Memory B cell (primary cell): ENCODE results near the gene ZNF8.
"Not testable (repeated sequence)": the region's sequence is repeated elsewhere in the genome, so short reads cannot be mapped to it uniquely, and the experiment has no call there.

Source experiments
- ATAC-seq: fragments of 150-1000 bp; cut with Tn5 transposase; 2 replicates; pipeline ENCODE4 v1.10.0; 2021; ENCODE audit warnings: low read depth, mild to moderate bottlenecking, moderate library complexity
- DNase-seq, 2 donors: peaks; one replicate each; pipeline ENCODE4 v3.0.0; 2022; ENCODE audit warnings: low spot score in 2 of 2
- H3K27ac Mint-ChIP-seq: one replicate; pipeline ENCODE4 v1.8.0; 2022; ENCODE audit warnings: mild to moderate bottlenecking, moderate library complexity, mixed read lengths
- H3K27me3 Mint-ChIP-seq: one replicate; pipeline ENCODE4 v1.8.0; 2022; ENCODE audit warnings: mixed read lengths
- H3K36me3 Mint-ChIP-seq: one replicate; pipeline ENCODE4 v1.8.0; 2022; ENCODE audit warnings: mild to moderate bottlenecking, mixed read lengths
- H3K4me1 Mint-ChIP-seq: one replicate; pipeline ENCODE4 v1.8.0; 2022; ENCODE audit warnings: mixed read lengths
- H3K4me3 Mint-ChIP-seq: one replicate; pipeline ENCODE4 v1.8.0; 2022; ENCODE audit warnings: mild to moderate bottlenecking, moderate library complexity, mixed read lengths
- H3K9me3 Mint-ChIP-seq: one replicate; pipeline ENCODE4 v1.8.0; 2022; ENCODE audit warnings: mixed read lengths

The ZNF8 gene

DNA sequence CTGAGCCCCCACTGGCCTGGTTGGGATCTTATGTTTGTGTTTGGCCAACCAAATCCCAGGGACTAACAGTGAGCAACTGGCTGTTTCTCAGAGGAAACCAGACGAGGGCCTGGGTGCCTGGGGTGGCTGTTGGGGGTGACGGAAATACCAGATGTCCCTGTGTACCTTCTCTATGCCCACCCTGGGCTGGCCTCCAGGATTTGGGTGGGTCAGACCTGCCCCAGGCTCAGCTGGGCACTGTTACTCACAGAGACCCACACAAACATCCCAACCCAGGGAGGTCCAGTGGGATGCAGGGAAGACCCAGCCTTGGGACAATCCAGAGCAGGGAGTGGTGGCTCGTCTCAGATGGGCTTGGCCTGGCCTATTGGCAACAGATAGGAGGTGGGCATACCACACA is 56.9 kb downstream of the ZNF8 start:
- DNase-seq (no peak), ATAC-seq (no peak)
- Mint-ChIP-seq H3K4me1 (peaks cover 6% of the 10 kb centered on the region), H3K9me3 (no peaks in the 10 kb centered on the region), H3K27me3 (no peaks in the 10 kb centered on the region), H3K27ac (no peak overlapping the region), H3K4me3 (no peak overlapping the region), H3K36me3 (peaks cover 26% of the 10 kb centered on the region)

DNA sequence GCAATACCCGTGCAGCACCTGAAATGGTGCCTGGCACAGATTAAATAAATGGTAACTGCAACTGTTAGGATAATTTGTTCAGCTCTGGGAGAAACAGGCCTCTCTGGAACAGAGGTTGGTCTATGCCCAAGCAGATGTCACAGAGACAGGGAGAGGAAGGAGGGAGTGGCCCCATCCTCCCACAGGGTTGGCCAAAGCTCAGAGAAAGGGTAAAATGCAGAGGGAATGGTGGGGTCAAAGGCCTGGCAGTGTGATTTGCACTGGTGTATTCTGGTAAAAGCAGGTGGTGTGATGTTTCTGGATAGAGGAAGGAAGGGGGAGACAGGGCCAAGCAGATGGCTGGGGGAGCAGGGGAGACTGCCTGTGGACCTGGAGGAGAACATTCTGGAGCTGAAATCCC is 57.5 kb downstream of the ZNF8 start:
- no peak overlapping the region for H3K27ac Mint-ChIP-seq

DNA sequence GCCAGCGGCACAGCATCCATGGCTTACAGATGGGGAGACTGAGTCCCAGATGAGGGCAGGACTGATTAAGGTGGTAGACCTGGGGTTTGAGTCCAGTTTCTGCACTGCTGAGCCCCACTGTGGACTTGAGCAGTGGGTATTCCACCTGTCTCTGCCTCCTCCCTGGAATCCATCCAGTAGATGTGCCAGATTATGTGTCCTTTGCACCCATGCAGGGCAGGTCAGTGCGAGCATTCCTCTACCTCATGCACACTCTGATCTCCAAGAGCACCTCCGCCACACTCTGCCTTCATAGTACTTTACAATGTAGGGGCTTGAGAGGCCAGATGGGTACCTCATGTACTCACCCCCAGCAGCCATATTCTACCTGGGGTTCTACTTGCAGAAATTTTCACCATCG is 58.1 kb downstream of the ZNF8 start:
- Mint-ChIP-seq H3K4me3 (no peak overlapping the region), H3K36me3 (peaks cover 32% of the 10 kb centered on the region), H3K9me3 (no peaks in the 10 kb centered on the region), H3K4me1 (peaks cover 6% of the 10 kb centered on the region), H3K27ac (no peak overlapping the region), H3K27me3 (no peaks in the 10 kb centered on the region)
- ATAC-seq = no peak
- DNase-seq = no peak

More for the DNA sequence above, 57.5 kb downstream of the ZNF8 start:
- H3K36me3 Mint-ChIP-seq = peaks cover 30% of the 10 kb centered on the region
- no peaks in the 10 kb centered on the region for H3K9me3 Mint-ChIP-seq
- no peak overlapping the region for H3K4me3 Mint-ChIP-seq
- no peak for DNase-seq
- H3K27me3 Mint-ChIP-seq = no peaks in the 10 kb centered on the region
- ATAC-seq = no peak
- H3K4me1 Mint-ChIP-seq = peaks cover 6% of the 10 kb centered on the region

DNA sequence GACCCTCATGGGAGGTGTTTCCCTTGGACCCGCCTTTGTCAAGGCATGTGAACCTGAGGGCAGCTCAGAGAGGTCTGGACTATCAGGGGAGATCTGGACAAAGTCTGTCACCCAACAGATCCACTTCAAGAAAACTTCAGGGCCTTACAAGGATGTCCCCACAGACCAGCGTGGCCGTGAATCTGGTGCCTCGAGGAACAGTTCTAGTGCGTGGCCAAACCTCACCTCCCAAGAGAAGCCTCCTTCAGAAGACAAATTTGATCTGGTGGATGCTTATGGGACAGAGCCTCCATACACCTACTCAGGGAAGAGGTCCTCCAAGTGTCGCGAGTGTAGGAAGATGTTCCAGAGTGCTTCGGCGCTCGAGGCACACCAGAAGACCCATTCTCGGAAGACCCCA is 59.6 kb downstream of the ZNF8 start:
- H3K9me3 Mint-ChIP-seq = no peaks in the 10 kb centered on the region

DNA sequence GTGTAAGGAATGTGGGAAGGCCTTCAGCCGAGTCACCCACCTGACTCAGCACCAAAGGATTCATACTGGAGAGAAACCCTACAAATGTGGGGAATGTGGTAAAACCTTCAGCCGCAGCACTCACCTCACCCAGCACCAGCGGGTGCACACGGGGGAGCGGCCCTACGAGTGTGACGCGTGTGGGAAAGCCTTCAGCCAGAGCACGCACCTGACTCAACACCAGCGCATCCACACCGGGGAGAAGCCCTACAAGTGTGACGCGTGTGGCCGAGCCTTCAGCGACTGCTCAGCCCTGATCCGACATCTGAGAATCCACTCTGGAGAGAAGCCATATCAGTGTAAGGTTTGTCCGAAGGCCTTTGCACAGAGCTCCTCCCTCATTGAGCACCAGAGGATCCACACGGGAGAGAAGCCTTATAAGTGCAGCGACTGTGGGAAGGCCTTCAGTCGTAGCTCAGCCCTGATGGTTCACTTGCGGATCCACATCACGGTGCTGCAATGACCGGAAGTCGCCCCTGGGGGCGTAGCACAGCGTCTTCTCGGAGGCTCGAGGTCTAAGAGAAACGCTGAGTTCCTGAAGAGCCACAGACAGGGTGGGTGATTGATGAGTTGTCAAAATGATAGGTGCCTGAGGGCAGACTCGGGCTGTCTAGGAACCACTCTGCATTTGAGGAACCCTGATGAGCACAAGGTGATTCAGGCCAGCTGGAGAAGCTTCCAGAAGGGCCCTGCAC is 60.2 kb downstream of the ZNF8 start:
- Mint-ChIP-seq H3K27me3 (no peaks in the 10 kb centered on the region), H3K4me3 (no peak overlapping the region), H3K4me1 (peaks cover 6% of the 10 kb centered on the region), H3K36me3 (peaks cover 35% of the 10 kb centered on the region), H3K9me3 (no peaks in the 10 kb centered on the region), H3K27ac (no peak overlapping the region)
- DNase-seq (no peak), ATAC-seq (no peak)

More for the DNA sequence above, 59.6 kb downstream of the ZNF8 start:
- Mint-ChIP-seq H3K36me3 (peaks cover 35% of the 10 kb centered on the region), H3K27me3 (no peaks in the 10 kb centered on the region), H3K4me1 (peaks cover 6% of the 10 kb centered on the region), H3K27ac (no peak overlapping the region), H3K4me3 (no peak overlapping the region)
- DNase-seq = no peak
- no peak for ATAC-seq

DNA sequence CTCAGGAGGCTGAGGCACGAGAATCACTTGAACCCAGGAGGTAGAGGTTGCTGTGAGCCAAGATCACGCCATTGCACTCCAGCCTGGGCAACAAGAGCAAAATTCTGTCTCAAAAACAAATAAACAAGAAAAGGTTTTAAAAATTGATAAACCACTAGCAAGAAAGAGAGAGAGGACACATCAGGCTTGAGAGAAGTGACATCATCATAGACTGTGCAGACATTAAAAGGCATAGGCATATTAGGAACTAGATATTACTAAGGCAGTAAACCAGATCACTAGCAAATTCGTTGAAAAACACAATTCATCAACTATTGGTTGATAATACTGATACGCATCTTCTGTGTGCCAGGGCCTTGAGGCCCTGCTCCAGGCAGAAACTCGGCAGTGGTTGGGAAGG is 66.8 kb downstream of the ZNF8 start:
- ATAC-seq (no peak), DNase-seq (no peak)
- H3K36me3 Mint-ChIP-seq = peaks cover 14% of the 10 kb centered on the region
- no peaks in the 10 kb centered on the region for H3K27me3 Mint-ChIP-seq
- H3K4me1 Mint-ChIP-seq = peaks cover 11% of the 10 kb centered on the region
- H3K4me3 Mint-ChIP-seq = peak overlapping the region; percentile 98
- H3K9me3 Mint-ChIP-seq = peaks cover 2% of the 10 kb centered on the region
- H3K27ac Mint-ChIP-seq = no peak overlapping the region

DNA sequence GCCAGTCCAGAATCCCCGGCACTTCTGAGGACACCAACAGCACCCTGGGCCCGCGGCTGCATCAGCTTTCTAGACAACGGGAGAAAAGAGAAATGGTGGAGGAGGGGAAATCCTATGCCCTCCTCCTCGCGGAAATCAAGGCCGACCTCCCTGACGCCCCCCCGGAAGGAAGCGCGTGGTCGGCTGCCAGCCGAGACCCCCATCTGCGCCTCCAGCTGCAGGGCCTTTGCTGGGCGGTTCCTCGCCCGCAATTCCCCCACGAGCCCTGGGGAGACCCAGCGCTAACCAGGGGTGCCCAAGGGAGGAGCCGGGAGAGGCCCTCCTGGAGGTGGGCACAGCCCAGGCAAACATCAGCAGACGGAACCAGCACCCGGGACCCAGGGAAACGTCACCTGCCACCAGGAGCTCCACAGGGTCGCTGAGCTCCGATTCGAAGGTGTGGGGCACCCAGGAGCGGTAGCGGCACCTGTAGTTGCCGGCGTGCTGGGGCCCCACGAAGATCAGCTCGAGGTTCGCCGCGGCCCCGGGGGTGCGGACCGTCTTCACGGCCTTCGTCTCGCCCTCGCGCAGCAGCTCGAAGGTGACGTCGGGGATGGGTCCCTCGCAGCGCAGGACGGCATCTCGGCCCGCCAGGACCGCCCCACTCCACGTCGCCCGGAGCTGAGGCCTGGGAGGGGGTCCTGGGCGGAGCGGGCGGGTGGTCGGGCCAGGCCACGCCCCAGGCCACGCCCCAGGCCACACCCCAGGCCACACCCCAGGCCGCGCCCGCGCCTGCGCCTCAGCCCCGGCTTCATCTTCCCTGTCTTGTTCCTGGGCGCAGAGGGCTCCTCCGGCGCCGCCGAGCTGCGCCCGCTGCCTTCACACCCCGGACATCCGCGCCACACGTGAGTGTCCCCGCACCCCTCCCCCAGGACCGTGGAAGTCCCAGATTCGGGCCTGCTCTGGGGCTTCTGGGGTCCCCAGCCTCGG is 68.5 kb downstream of the ZNF8 start:
- Mint-ChIP-seq H3K27ac (peak overlapping the region; percentile 81), H3K4me3 (peak overlapping the region; percentile 98), H3K4me1 (peaks cover 13% of the 10 kb centered on the region), H3K9me3 (peaks cover 2% of the 10 kb centered on the region), H3K27me3 (no peaks in the 10 kb centered on the region), H3K36me3 (peaks cover 11% of the 10 kb centered on the region)
- ATAC-seq (peak; percentile 89), DNase-seq (peak; percentile 57 to 78)

DNA sequence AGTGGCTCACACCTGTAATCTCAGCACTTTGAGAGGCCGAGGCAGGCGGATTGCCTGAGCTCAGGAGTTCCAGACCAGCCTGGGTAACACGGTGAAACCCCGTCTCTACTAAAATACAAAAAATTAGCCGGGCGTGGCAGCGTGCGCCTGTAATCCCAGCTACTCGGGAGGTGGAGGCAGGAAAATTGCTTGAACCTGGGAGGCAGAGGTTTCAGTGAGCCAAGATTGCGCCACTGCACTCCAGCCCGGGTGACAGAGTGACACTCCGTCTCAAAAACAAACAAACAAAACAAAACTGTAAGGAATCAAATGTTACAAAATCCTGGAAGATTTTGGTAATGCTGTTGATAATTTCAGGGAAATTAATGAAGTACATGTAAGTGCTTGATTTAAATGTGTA is 69.3 kb downstream of the ZNF8 start:
- peak; percentile 6 for ATAC-seq
- peak overlapping the region; percentile 81 for H3K27ac Mint-ChIP-seq
- H3K36me3 Mint-ChIP-seq = peaks cover 12% of the 10 kb centered on the region
- H3K4me3 Mint-ChIP-seq = peak overlapping the region; percentile 98
- peaks cover 13% of the 10 kb centered on the region for H3K4me1 Mint-ChIP-seq
- not testable (repeated sequence) for H3K9me3 Mint-ChIP-seq, DNase-seq, H3K27me3 Mint-ChIP-seq

DNA sequence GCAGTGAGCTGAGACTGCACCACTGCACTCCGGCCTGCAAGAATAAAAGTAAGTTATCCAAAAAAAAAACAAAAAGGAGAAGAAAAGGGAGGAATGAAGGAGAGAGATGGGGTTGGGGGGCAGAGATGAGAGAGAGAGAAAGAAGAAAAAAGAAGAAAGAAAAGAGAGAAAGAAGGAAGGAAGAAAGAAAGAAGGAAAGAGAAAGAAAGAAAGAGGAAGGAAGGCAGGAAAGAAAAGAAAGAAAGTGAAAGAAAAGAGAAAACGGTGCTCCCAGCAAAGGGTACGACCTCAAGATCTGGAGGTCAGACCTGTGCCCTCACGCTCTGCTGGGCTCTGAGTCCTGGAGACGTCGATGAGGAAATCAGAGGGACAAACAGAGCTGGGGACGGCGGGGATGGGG is 70.8 kb downstream of the ZNF8 start:
- Mint-ChIP-seq H3K4me3 (peak overlapping the region; percentile 82), H3K27me3 (no peaks in the 10 kb centered on the region), H3K36me3 (peaks cover 12% of the 10 kb centered on the region), H3K27ac (peak overlapping the region; percentile 74), H3K9me3 (peaks cover 2% of the 10 kb centered on the region), H3K4me1 (peaks cover 13% of the 10 kb centered on the region)
- DNase-seq = no peak
- ATAC-seq = no peak

DNA sequence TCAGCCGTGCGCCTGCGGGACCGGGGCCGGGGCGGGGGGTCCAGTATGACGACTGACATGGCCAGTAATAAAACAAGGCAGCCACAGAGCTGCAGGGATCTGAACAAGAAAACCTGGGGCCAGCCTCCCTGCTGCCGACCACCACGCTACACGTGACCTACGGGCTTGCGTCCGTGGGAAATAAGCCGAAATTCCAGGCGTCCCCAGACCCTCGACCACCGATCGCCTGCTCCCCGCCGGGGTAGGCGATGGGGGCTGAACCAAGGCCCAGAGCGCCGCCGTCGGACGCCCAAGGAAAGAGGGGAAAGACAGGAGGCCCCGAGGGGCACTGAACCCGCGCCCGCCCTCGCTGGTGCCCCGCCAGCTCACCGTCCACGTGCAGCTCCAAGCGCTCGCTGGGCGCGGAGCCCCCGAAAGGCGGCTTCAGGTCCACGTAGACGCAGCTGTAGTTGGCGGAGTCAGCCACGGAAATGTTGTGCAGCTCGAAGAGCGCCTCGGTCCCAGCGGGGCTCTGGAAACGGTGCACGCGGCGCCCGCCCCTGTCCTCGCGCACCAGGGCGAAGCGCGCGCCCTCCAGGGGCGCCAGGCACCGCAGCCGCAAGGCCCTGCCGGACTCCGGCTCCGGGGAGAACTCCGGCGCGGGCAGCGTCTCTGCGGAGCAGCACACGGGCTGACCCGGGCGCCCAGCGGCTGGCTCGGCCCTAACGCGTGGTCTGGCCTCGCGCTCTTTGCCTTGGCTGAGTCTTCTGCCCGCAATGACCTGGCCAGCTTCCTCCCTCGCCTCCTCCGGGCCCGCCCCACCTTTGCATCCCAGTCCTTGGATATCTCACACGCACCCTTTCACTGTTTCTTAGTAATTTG is 71.5 kb downstream of the ZNF8 start:
- Mint-ChIP-seq H3K36me3 (peaks cover 12% of the 10 kb centered on the region), H3K9me3 (peaks cover 2% of the 10 kb centered on the region), H3K4me1 (peaks cover 13% of the 10 kb centered on the region), H3K4me3 (peak overlapping the region; percentile 82), H3K27ac (peak overlapping the region; percentile 74), H3K27me3 (no peaks in the 10 kb centered on the region)
- ATAC-seq = no peak
- no peak for DNase-seq

DNA sequence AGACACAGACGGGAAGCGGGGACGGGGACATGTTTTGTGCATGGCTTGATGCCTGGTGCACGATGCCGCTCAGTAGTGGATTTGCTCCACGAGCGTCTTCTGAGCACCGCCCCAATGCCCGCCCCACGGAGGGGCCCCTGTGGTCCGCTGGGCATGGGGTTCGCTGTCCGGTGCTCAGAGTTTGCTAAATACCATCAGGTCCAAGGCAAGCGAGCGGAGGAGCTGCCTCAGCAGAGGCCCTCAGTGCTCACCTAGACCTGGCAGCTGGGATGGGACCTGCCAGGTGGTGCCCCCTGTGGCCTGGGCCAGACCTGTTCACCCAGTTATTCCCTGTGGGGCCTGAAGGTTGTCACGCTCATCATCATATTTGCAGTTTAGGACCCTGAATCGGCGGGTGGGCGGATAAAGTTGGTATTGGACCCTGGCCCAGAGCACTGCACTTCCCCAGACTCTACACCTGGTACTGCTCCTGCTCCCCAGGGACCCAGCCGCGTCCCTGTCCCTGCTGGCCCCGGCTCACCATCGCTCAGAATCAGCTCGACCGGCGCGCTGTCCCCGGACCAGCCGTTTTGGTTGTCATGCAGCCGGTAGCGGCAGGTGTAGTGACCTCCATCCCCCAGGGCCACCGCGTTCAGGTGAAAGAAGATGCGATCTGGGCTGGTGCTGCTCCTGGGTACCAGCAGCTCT is 72.3 kb downstream of the ZNF8 start:
- DNase-seq = no peak
- no peak overlapping the region for H3K4me3 Mint-ChIP-seq
- peaks cover 12% of the 10 kb centered on the region for H3K36me3 Mint-ChIP-seq
- H3K9me3 Mint-ChIP-seq = peaks cover 2% of the 10 kb centered on the region
- peaks cover 10% of the 10 kb centered on the region for H3K4me1 Mint-ChIP-seq
- no peak overlapping the region for H3K27ac Mint-ChIP-seq
- no peak for ATAC-seq
- H3K27me3 Mint-ChIP-seq = no peaks in the 10 kb centered on the region

DNA sequence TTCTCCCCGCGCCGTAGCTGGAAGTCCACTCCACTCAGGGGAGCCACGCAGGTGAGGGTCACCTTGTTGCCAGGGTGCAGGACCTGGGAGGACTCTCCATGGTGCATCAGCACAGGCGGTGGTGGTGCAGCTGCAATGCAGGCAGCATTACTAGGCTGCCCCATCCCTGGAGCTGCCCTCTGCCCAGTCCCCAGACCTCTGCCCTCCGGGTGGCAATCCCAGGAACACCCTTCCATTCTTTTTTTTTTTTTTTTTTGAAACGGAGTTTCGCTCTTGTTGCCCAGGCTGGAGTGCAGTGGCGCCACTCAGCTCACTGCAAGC is 72.8 kb downstream of the ZNF8 start:
- peaks cover 2% of the 10 kb centered on the region for H3K9me3 Mint-ChIP-seq
- H3K27ac Mint-ChIP-seq = no peak overlapping the region
- H3K27me3 Mint-ChIP-seq = no peaks in the 10 kb centered on the region
- ATAC-seq (no peak), DNase-seq (no peak)
- H3K4me3 Mint-ChIP-seq = no peak overlapping the region
- peaks cover 10% of the 10 kb centered on the region for H3K4me1 Mint-ChIP-seq
- H3K36me3 Mint-ChIP-seq = peaks cover 12% of the 10 kb centered on the region

DNA sequence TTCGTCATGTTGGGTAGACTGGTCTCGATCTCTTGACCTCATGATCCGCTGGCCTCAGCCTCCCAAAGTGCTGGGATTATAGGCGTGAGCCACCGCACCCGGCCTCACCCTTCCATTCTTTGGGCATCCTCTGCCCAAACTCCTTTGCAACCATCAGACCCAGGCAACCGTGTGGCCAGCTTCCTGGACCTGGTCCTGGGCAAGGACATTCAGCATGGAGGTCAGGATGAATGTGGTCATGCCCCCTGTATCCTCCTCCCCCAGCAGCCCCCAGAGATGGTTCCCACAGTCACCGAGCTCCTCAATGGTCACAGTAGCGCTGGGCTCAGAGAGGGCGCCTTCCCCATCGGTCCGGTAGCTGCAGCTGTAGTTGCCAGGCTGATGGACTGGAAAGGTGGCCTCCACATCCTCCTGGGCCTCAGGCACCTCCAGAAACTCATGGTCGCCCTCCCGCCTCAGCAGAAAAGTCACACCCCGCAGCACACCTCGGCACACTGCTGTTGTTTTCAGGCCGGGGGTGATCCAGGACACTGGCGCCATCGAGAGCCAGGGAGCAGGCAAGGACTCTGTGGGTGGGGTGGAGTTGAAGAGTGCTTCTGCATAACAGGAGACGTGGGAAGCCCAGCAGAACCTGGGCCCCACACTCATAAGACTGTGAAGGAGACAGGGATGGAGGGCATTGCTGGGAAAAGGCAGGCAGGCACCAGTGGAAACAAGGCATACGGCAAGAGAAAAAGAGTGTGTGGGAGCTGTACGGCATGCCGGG is 73.4 kb downstream of the ZNF8 start:
- H3K27ac Mint-ChIP-seq = no peak overlapping the region
- ATAC-seq (no peak), DNase-seq (no peak)
- peaks cover 2% of the 10 kb centered on the region for H3K9me3 Mint-ChIP-seq
- H3K4me1 Mint-ChIP-seq = peaks cover 10% of the 10 kb centered on the region
- H3K4me3 Mint-ChIP-seq = no peak overlapping the region
- H3K27me3 Mint-ChIP-seq = no peaks in the 10 kb centered on the region
- H3K36me3 Mint-ChIP-seq = peaks cover 12% of the 10 kb centered on the region
